ENCODE results near the gene SIVA1. TPM values are rescaled to one million over a fixed set of nuclear protein-coding genes. Genes with fewer than 3 reads are reported as not detected.

The SIVA1 gene
- total RNA-seq, 4 donors from 2014 or later = 189 to 397 (median 203) TPM

- no peaks in the 10 kb centered on the region for H3K27me3 ChIP-seq
- no peaks in the 10 kb centered on the region for H3K36me3 ChIP-seq
- no peaks in the 10 kb centered on the region for H3K4me1 ChIP-seq
- intact Hi-C loops (cut with DNase I; ENCODE audit: low total_unique reads) (no loop called here), in situ Hi-C loops (cut with MboI; ENCODE audit: low pct_ligation_motif_present in 1 of 4, low pct_unique_long_range_greater_than_20kb in 1 of 4, low sequenced_read_pairs in 3 of 4) (no loop called here)
- H3K4me3 ChIP-seq = no peak overlapping the region
- no peak overlapping the region for H3K27ac ChIP-seq
- 92 to 100% methylated on average over 1 to 17 of the region's 20 CpGs for WGBS, 2 donors (ENCODE audit: low coverage in 1 of 2)
- no peaks in the 10 kb centered on the region for H3K9me3 ChIP-seq
- DNase-seq = no peak
- TF ChIP-seq CTCF (IDR thresholded peaks at IDR 0.05) = no peak
These were observed 28.5 kb downstream of the SIVA1 start for GRCh38 chr14:104781271-104782077.

GRCh38 chr14:104782086-104782807, 29.3 kb downstream of the SIVA1 start:
- H3K4me1 ChIP-seq = peaks cover 0 to 7% (median 1%) of the 10 kb centered on the region in 4 donors
- intact Hi-C loops (cut with DNase I; ENCODE audit: low total_unique reads) (no loop called here), in situ Hi-C loops (cut with MboI; ENCODE audit: low pct_ligation_motif_present in 1 of 4, low pct_unique_long_range_greater_than_20kb in 1 of 4, low sequenced_read_pairs in 3 of 4) (no loop called here)
- no peaks in the 10 kb centered on the region for H3K9me3 ChIP-seq
- 88% methylated on average over 17 of the region's 28 CpGs; no CpG with 5 or more reads in 1 of the 2 donors for WGBS, 2 donors (ENCODE audit: low coverage in 1 of 2)
- no peaks in the 10 kb centered on the region for H3K36me3 ChIP-seq
- no peak for DNase-seq
- no peak overlapping the region for H3K4me3 ChIP-seq
- no peak overlapping the region for H3K27ac ChIP-seq
- TF ChIP-seq EP300 (IDR thresholded peaks at IDR 0.05; ENCODE audit: low read depth) (no peak), CTCF (IDR thresholded peaks at IDR 0.05) (no peak), POLR2A (IDR thresholded peaks at IDR 0.05) (no peak), POLR2AphosphoS5 (IDR thresholded peaks at IDR 0.05) (no peak)
- H3K27me3 ChIP-seq = no peaks in the 10 kb centered on the region

- Histone ChIP-seq H3K36me3 (no peaks in the 10 kb centered on the region), H3K9me3 (no peaks in the 10 kb centered on the region), H3K4me3 (no peak overlapping the region), H3K27me3 (no peaks in the 10 kb centered on the region), H3K27ac (no peak overlapping the region), H3K4me1 (peaks cover 0 to 9% (median 2%) of the 10 kb centered on the region in 4 donors)
- TF ChIP-seq POLR2A (IDR thresholded peaks at IDR 0.05) (no peak), EP300 (IDR thresholded peaks at IDR 0.05; ENCODE audit: low read depth) (no peak), CTCF (IDR thresholded peaks at IDR 0.05) (no peak), POLR2AphosphoS5 (IDR thresholded peaks at IDR 0.05) (no peak)
- intact Hi-C loops (cut with DNase I; ENCODE audit: low total_unique reads) (no loop called here), in situ Hi-C loops (cut with MboI; ENCODE audit: low pct_ligation_motif_present in 1 of 4, low pct_unique_long_range_greater_than_20kb in 1 of 4, low sequenced_read_pairs in 3 of 4) (no loop called here)
- 80% methylated on average over 11 of the region's 13 CpGs; no CpG with 5 or more reads in 1 of the 2 donors for WGBS, 2 donors (ENCODE audit: low coverage in 1 of 2)
- DNase-seq = no peak
These were observed 29.8 kb downstream of the SIVA1 start for GRCh38 chr14:104782808-104783139.

DNA sequence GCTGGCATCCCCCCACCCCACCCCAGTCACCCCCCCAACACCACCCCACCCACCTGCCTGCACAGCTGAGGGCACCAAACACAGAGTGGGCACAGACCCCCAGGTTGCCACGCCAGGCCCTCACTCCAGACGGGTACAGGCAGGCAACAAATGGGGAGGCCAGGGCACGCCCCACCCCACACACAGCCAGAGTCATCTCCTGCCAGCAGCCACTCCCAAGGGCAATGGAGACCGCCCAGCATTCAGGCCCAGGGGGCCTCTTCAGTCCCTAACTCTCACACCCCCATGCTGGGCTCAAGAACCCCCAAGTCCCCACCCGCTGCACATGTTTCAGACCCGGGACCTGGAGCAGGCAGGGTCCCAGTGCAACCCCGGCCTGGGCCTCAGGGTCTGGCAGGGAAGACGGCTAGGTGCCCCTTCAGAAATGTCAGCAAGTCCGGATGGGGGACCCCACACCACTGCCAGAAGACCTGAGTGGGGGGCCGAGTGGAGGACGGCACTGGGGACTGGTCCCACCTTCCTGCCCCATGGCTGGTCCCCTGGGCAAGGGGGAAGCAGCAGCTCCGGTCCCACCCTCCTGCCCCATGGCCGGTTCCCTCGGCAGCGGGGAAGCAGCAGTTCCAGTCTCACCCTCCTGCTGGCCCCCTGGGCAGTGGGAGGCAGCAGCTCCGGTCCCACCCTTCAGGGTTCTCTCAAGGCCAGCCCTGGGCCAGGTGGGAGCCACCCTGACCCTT, 30.7 kb downstream of the SIVA1 start:
- intact Hi-C loops (cut with DNase I; ENCODE audit: low total_unique reads) = no loop called here
- no peaks in the 10 kb centered on the region for H3K36me3 ChIP-seq
- no peaks in the 10 kb centered on the region for H3K9me3 ChIP-seq
- H3K4me1 ChIP-seq = peaks cover 0 to 9% (median 4%) of the 10 kb centered on the region in 4 donors
- no peak overlapping the region for H3K27ac ChIP-seq
- no peak for DNase-seq
- no peak overlapping the region for H3K4me3 ChIP-seq
- TF ChIP-seq EP300 (IDR thresholded peaks at IDR 0.05; ENCODE audit: low read depth) (no peak), POLR2AphosphoS5 (IDR thresholded peaks at IDR 0.05) (no peak), CTCF (IDR thresholded peaks at IDR 0.05) (no peak), POLR2A (IDR thresholded peaks at IDR 0.05) (no peak)
- in situ Hi-C loops (cut with MboI; ENCODE audit: low pct_ligation_motif_present in 1 of 4, low pct_unique_long_range_greater_than_20kb in 1 of 4, low sequenced_read_pairs in 3 of 4) = no loop called here
- 88% methylated on average over 16 of the region's 16 CpGs; no CpG with 5 or more reads in 1 of the 2 donors for WGBS, 2 donors (ENCODE audit: low coverage in 1 of 2)
- H3K27me3 ChIP-seq = no peaks in the 10 kb centered on the region

All from transverse colon (tissue), 4 donors.